DND-41 (cell line): Measurements from ENCODE around the gene ITPR3.

Experiments
- ATAC-seq: fragments of 200-7000 bp; cut with Tn5 transposase; 3 replicates; pipeline ENCODE4 v1.9.1; 2021; ENCODE audit warnings: low read depth; ENCODE audit not compliant: insufficient read depth
- DNase-seq: peaks from one replicate; pipeline ENCODE4 v3.0.0-alpha.2; 2020
- H2AFZ ChIP-seq: 2 replicates; pipeline ENCODE4 v1.6.0; 2012; ENCODE audit warnings: low read depth, low read length
- H3K27ac ChIP-seq: 2 replicates; pipeline ENCODE4 v1.5.1; 2012; ENCODE audit warnings: low read length, inconsistent platforms
- H3K27me3 ChIP-seq: fragments of 200-600 bp; sonication (generic); 2 replicates; pipeline ENCODE4 v1.6.0; 2012; ENCODE audit warnings: low read length, mild to moderate bottlenecking, inconsistent platforms; ENCODE audit not compliant: insufficient read depth, poor library complexity
- H3K36me3 ChIP-seq: 2 replicates; pipeline ENCODE4 v1.5.1; 2012; ENCODE audit warnings: low read length, inconsistent platforms; ENCODE audit not compliant: insufficient read depth
- H3K4me1 ChIP-seq: 2 replicates; pipeline ENCODE4 v1.5.1; 2012; ENCODE audit warnings: mild to moderate bottlenecking, low read length; ENCODE audit not compliant: insufficient read depth
- H3K4me2 ChIP-seq: 2 replicates; pipeline ENCODE4 v1.6.0; 2012; ENCODE audit warnings: mild to moderate bottlenecking, moderate library complexity, low read length, inconsistent platforms; ENCODE audit not compliant: insufficient read depth
- H3K4me3 ChIP-seq, 2 experiments: fragments of 200-600 bp in 1 of 2; shearing (Covaris generic) in 1 of 2; 2 replicates each; pipeline ENCODE4 v1.5.1; 2012 to 2016; ENCODE audit warnings: inconsistent platforms in 2 of 2, low read length in 2 of 2, mild to moderate bottlenecking in 2 of 2, low read depth in 1 of 2, moderate library complexity in 1 of 2
- H3K79me2 ChIP-seq: 2 replicates; pipeline ENCODE4 v1.6.0; 2012; ENCODE audit warnings: low read length, inconsistent platforms; ENCODE audit not compliant: insufficient read depth
- H3K9ac ChIP-seq: 2 replicates; pipeline ENCODE4 v1.6.0; 2012; ENCODE audit warnings: low read depth, mild to moderate bottlenecking, inconsistent platforms, low read length, moderate library complexity
- H3K9me3 ChIP-seq: 2 replicates; pipeline ENCODE4 v1.5.1; 2012; ENCODE audit warnings: low read length, moderate library complexity, mild to moderate bottlenecking, inconsistent platforms; ENCODE audit not compliant: insufficient read depth, severe bottlenecking
- H4K20me1 ChIP-seq: 2 replicates; pipeline ENCODE4 v1.6.0; 2012; ENCODE audit warnings: low read length; ENCODE audit not compliant: insufficient read depth
- EZH2 ChIP-seq: IDR thresholded peaks from 3 replicates; pipeline ENCODE4 v1.6.1; 2012; ENCODE audit warnings: borderline replicate concordance, low read depth, mild to moderate bottlenecking, moderate library complexity, low read length, inconsistent platforms; ENCODE audit not compliant: severe bottlenecking
- TF ChIP-seq, protein P1 (sequence below): IDR thresholded peaks from 2 replicates; pipeline ENCODE4 v1.5.1; 2012; ENCODE audit warnings: borderline replicate concordance, low read length, moderate library complexity, mild to moderate bottlenecking; ENCODE audit not compliant: poor library complexity, severe bottlenecking; ENCODE audit errors: extremely low read depth

The ITPR3 gene

DNA sequence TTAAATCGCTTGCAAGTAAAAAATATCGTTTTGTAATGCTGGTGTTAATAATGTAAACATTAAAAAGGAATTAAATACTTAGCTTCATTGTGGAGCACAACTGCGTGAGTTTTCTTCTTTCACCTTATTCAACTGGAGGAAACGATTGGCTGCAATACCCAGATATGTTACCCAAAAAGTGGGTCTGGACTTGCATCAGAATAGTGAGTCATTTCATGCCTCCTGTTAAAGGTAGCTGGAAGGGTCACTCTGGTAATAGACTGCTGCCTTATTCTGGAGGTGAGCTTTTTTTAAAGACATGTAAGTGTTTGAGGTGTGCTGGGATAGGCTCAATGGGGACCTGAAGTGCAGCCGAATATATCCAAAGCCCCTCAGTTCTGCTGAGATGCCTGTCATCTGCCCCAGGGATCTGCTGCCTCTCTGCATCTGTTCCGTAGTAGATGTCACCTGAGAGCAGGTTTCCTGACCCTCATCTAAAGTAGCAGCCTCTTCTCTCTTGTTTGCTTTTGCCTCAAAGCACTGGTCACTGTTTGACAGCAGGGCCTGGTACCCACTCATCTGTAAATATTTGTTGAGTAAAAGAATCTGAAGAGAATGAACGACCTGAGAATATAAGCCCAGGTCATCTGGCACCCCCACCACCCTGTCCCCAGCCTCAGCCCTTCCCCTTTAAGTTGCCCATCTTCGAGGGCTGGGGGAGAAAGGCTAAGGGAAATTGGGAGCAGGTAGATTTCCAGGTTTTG lies 95.9 kb downstream of the ITPR3 start:
- Histone ChIP-seq H3K4me2 (no peak overlapping the region), H3K36me3 (no peaks in the 10 kb centered on the region), H3K27ac (no peak overlapping the region), H2AFZ (no peak overlapping the region), H3K79me2 (no peaks in the 10 kb centered on the region), H3K9ac (no peak overlapping the region), H3K9me3 (no peaks in the 10 kb centered on the region), H3K27me3 (peaks cover 5% of the 10 kb centered on the region), H3K4me1 (peaks cover 3% of the 10 kb centered on the region), H4K20me1 (no peaks in the 10 kb centered on the region), H3K4me3 (no peak overlapping the region)
- DNase-seq, result no peak
- TF ChIP-seq, protein P1, sequence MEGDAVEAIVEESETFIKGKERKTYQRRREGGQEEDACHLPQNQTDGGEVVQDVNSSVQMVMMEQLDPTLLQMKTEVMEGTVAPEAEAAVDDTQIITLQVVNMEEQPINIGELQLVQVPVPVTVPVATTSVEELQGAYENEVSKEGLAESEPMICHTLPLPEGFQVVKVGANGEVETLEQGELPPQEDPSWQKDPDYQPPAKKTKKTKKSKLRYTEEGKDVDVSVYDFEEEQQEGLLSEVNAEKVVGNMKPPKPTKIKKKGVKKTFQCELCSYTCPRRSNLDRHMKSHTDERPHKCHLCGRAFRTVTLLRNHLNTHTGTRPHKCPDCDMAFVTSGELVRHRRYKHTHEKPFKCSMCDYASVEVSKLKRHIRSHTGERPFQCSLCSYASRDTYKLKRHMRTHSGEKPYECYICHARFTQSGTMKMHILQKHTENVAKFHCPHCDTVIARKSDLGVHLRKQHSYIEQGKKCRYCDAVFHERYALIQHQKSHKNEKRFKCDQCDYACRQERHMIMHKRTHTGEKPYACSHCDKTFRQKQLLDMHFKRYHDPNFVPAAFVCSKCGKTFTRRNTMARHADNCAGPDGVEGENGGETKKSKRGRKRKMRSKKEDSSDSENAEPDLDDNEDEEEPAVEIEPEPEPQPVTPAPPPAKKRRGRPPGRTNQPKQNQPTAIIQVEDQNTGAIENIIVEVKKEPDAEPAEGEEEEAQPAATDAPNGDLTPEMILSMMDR, result no peak
- TF ChIP-seq EZH2, result no peak
- ATAC-seq, result no peak

- DNase-seq (no peak), ATAC-seq (no peak)
- H3K9ac ChIP-seq, result no peak overlapping the region
- H3K36me3 ChIP-seq, result no peaks in the 10 kb centered on the region
- H3K79me2 ChIP-seq, result no peaks in the 10 kb centered on the region
- no peaks in the 10 kb centered on the region for H4K20me1 ChIP-seq
- H3K27me3 ChIP-seq, result peaks cover 7% of the 10 kb centered on the region
- no peaks in the 10 kb centered on the region for H3K4me1 ChIP-seq
- no peak overlapping the region for H3K4me3 ChIP-seq
- H3K4me2 ChIP-seq, result no peak overlapping the region
- no peaks in the 10 kb centered on the region for H3K9me3 ChIP-seq
- H2AFZ ChIP-seq, result no peak overlapping the region
- TF ChIP-seq, protein P1, result no peak
- TF ChIP-seq EZH2, result no peak
- H3K27ac ChIP-seq, result no peak overlapping the region
These were observed 96.9 kb downstream of the ITPR3 start for GRCh38 chr6:33717934-33718455.

GRCh38 chr6:33718713-33719112 lies 97.6 kb downstream of the ITPR3 start:
- H3K27me3 ChIP-seq, result peaks cover 14% of the 10 kb centered on the region
- no peak for DNase-seq
- no peak overlapping the region for H3K9ac ChIP-seq
- peaks cover 3% of the 10 kb centered on the region; the same call in 1 of the 2 replicates for H4K20me1 ChIP-seq
- H3K9me3 ChIP-seq, result no peaks in the 10 kb centered on the region
- no peaks in the 10 kb centered on the region for H3K36me3 ChIP-seq
- H3K79me2 ChIP-seq, result no peaks in the 10 kb centered on the region
- H3K4me3 ChIP-seq, result no peak overlapping the region
- no peak for ATAC-seq
- H3K4me1 ChIP-seq, result no peaks in the 10 kb centered on the region
- no peak overlapping the region for H2AFZ ChIP-seq
- TF ChIP-seq, protein P1, result no peak
- no peak for TF ChIP-seq EZH2
- no peak overlapping the region for H3K27ac ChIP-seq
- H3K4me2 ChIP-seq, result no peak overlapping the region
